ENCODE data around the gene FAM120B.

FAM120B gene

GRCh38 chr6:170270984-170271593 is 35.5 kb upstream of the FAM120B start:
- ATAC-seq: no peak

GRCh38 chr6:170271771-170272314 is 34.7 kb upstream of the FAM120B start:
- no peak for ATAC-seq

More at GRCh38 chr6:170270984-170271593, 35.5 kb upstream of the FAM120B start:
- no peak for TF ChIP-seq RARB (CRISPR knock-in tag; IDR thresholded peaks at IDR 0.05)
- TF ChIP-seq ZNF565 (CRISPR knock-in tag; conservative IDR thresholded peaks at IDR 0.05; ENCODE audit: low read depth): no peak
- TF ChIP-seq OSR1 (CRISPR knock-in tag; IDR thresholded peaks at IDR 0.05): no peak
- no peak for TF ChIP-seq TOX (CRISPR knock-in tag; IDR thresholded peaks at IDR 0.05; ENCODE audit: borderline replicate concordance)
- no peak for TF ChIP-seq ZNF8 (CRISPR knock-in tag; IDR thresholded peaks at IDR 0.05)
- TF ChIP-seq SNAI2 (CRISPR knock-in tag; IDR thresholded peaks at IDR 0.05): no peak
- no peak for TF ChIP-seq CREB5 (CRISPR knock-in tag; IDR thresholded peaks at IDR 0.05; ENCODE audit: low read depth)

GRCh38 chr6:170272341-170273065 is 34.1 kb upstream of the FAM120B start:
- TF ChIP-seq OSR1 (CRISPR knock-in tag; IDR thresholded peaks at IDR 0.05) (no peak), TOX (CRISPR knock-in tag; IDR thresholded peaks at IDR 0.05; ENCODE audit: borderline replicate concordance) (no peak), CREB5 (CRISPR knock-in tag; IDR thresholded peaks at IDR 0.05; ENCODE audit: low read depth) (no peak), TSHZ2 (CRISPR knock-in tag; IDR thresholded peaks at IDR 0.05) (no peak), ZFP3 (CRISPR knock-in tag; IDR thresholded peaks at IDR 0.05) (no peak), SNAI2 (CRISPR knock-in tag; IDR thresholded peaks at IDR 0.05) (no peak), TCF4 (CRISPR knock-in tag; IDR thresholded peaks at IDR 0.05; ENCODE audit: borderline replicate concordance) (no peak), ISL1 (CRISPR knock-in tag; IDR thresholded peaks at IDR 0.05) (no peak), BACH2 (CRISPR knock-in tag; IDR thresholded peaks at IDR 0.05; ENCODE audit: borderline replicate concordance) (no peak), ESRRG (CRISPR knock-in tag; IDR thresholded peaks at IDR 0.05) (no peak), ZFP30 (CRISPR knock-in tag; IDR thresholded peaks at IDR 0.05) (no peak), CSDC2 (CRISPR knock-in tag; IDR thresholded peaks at IDR 0.05) (no peak), ZNF70 (CRISPR knock-in tag; IDR thresholded peaks at IDR 0.05) (no peak), PATZ1 (CRISPR knock-in tag; IDR thresholded peaks at IDR 0.05; ENCODE audit: borderline replicate concordance) (no peak), ZNF565 (CRISPR knock-in tag; conservative IDR thresholded peaks at IDR 0.05; ENCODE audit: low read depth) (no peak), GLIS3 (CRISPR knock-in tag; IDR thresholded peaks at IDR 0.05) (no peak), RARB (CRISPR knock-in tag; IDR thresholded peaks at IDR 0.05) (no peak), ZNF8 (CRISPR knock-in tag; IDR thresholded peaks at IDR 0.05) (no peak), ARNTL (CRISPR knock-in tag; IDR thresholded peaks at IDR 0.05; ENCODE audit: borderline replicate concordance, low read depth) (no peak), ZC3H10 (CRISPR knock-in tag; IDR thresholded peaks at IDR 0.05) (no peak)
- ATAC-seq: no peak

More at GRCh38 chr6:170271771-170272314, 34.7 kb upstream of the FAM120B start:
- TF ChIP-seq ZC3H10 (CRISPR knock-in tag; IDR thresholded peaks at IDR 0.05): no peak
- TF ChIP-seq POU6F1 (CRISPR knock-in tag; IDR thresholded peaks at IDR 0.05; ENCODE audit: borderline replicate concordance, low read depth): no peak
- no peak for TF ChIP-seq RARB (CRISPR knock-in tag; IDR thresholded peaks at IDR 0.05)
- no peak for TF ChIP-seq ZNF565 (CRISPR knock-in tag; conservative IDR thresholded peaks at IDR 0.05; ENCODE audit: low read depth)
- no peak for TF ChIP-seq ESRRG (CRISPR knock-in tag; IDR thresholded peaks at IDR 0.05)
- no peak for TF ChIP-seq CSDC2 (CRISPR knock-in tag; IDR thresholded peaks at IDR 0.05)
- TF ChIP-seq BACH2 (CRISPR knock-in tag; IDR thresholded peaks at IDR 0.05; ENCODE audit: borderline replicate concordance): no peak
- no peak for TF ChIP-seq ZFP3 (CRISPR knock-in tag; IDR thresholded peaks at IDR 0.05)
- TF ChIP-seq ARNTL (CRISPR knock-in tag; IDR thresholded peaks at IDR 0.05; ENCODE audit: borderline replicate concordance, low read depth): no peak
